K562 (cell line): ENCODE measurements around the gene PDHB. TPM values are rescaled to one million over a fixed set of nuclear protein-coding genes. Genes with fewer than 3 reads are reported as not detected.
A peak's percentile ranks its signal among the peaks of the same experiment; 100 is the strongest.

Experiments
- ATF1 ChIP-seq, 2 experiments: fragments of 450-650 bp in 1 of 2; IDR thresholded peaks; 2 replicates each; pipeline ENCODE4 v1.6.1; 2016; ENCODE audit warnings: missing compliant biosample characterization in 1 of 2, missing genetic modification characterization in 1 of 2
- DLX4 ChIP-seq: fragments of 250-450 bp; sonication (Bioruptor Pico); IDR thresholded peaks from 2 replicates; pipeline ENCODE4 v1.6.1; 2021; ENCODE audit warnings: mild to moderate bottlenecking
- EGR1 ChIP-seq: fragments of 450-650 bp; conservative IDR thresholded peaks from 2 replicates; pipeline ENCODE4 v1.6.1; 2017; ENCODE audit warnings: mild to moderate bottlenecking
- MGA ChIP-seq: fragments of 450-650 bp; IDR thresholded peaks from 2 replicates; pipeline ENCODE4 v1.6.1; 2016; ENCODE audit warnings: mild to moderate bottlenecking, moderate library complexity
- MTA3 ChIP-seq: fragments of 450-650 bp; formaldehyde crosslinking; IDR thresholded peaks from 2 replicates; pipeline ENCODE4 v1.6.1; 2017; ENCODE audit warnings: mild to moderate bottlenecking, borderline replicate concordance
- PBX2 ChIP-seq, 2 experiments: IDR thresholded peaks in 1 of 2; conservative IDR thresholded peaks in 1 of 2; 2 replicates each; pipeline ENCODE4 v1.6.1; 2016; ENCODE audit warnings: low read depth in 2 of 2, mild to moderate bottlenecking in 1 of 2, missing compliant biosample characterization in 1 of 2, missing genetic modification characterization in 1 of 2, moderate library complexity in 1 of 2
- POLR2A ChIP-seq: fragments of 450-650 bp; conservative IDR thresholded peaks from 2 replicates; pipeline ENCODE4 v1.6.1; 2016
- POLR2B ChIP-seq: fragments of 450-650 bp; IDR thresholded peaks from 2 replicates; pipeline ENCODE4 v1.6.1; 2018; ENCODE audit warnings: low read depth; ENCODE audit not compliant: partially characterized antibody
- RNF2 ChIP-seq: sonication (generic); IDR thresholded peaks from 2 replicates; pipeline ENCODE4 v1.6.1; 2016
- ZFP91 ChIP-seq: sonication (generic); formaldehyde crosslinking; IDR thresholded peaks from 2 replicates; pipeline ENCODE4 v1.8.0; 2022; ENCODE audit warnings: mild to moderate bottlenecking, missing genetic modification reagents
- polyA plus RNA-seq, 8 experiments: library from polyadenylated mRNA; depleted of rRNA in 4 of 8; stranded (reverse) in 5 of 8; unstranded in 3 of 8; fragments of >200 nt; fragmentation: Nextera tagmentation in 2 of 8; fragmentation: Illumina TruSeq in 1 of 8; extraction: Ambion mirVana in 2 of 8; extraction: Trizol in 1 of 8; gene quantifications; 2 replicates each; pipeline versions ENCODE4 v1.2.1 to v1.2.3, GENCODE V29; 2011 to 2014; ENCODE audit warnings: inconsistent platforms in 1 of 8, missing spikeins in 1 of 8
- total RNA-seq, 7 experiments: library from RNA; depleted of rRNA in 6 of 7; stranded (reverse); fragments of >200 nt in 6 of 7; fragmentation: Illumina TruSeq in 2 of 7; extraction: Trizol in 2 of 7; gene quantifications; 2 replicates each; pipeline versions ENCODE4 v1.2.1 to v1.2.3, GENCODE V29; 2011 to 2021; ENCODE audit warnings: low replicate concordance in 1 of 7

The PDHB gene
- total and polyA plus RNA-seq, 9 of the 15 experiments (the other 6 are each of a cell fraction or from before 2014, with no cell fraction given) = 51.2 to 178 (median 85.2) TPM

GRCh38 chr3:58433400-58434167 is at the start of gene PDHB (continued):
- peak; percentile 87 for TF ChIP-seq MGA
- TF ChIP-seq EGR1 = peak; percentile 64
- peak; percentile 29; the same call in 1 of the 2 replicates for TF ChIP-seq RNF2
- no peak for TF ChIP-seq DLX4
- TF ChIP-seq ZFP91 (CRISPR knock-in tag) = no peak
- no peak for TF ChIP-seq PBX2 (CRISPR knock-in tag; IDR thresholded peaks at IDR 0.05; ENCODE audit: low read depth)
- TF ChIP-seq PBX2 (tag; conservative IDR thresholded peaks at IDR 0.05; ENCODE audit: low read depth) = no peak
- no peak for TF ChIP-seq ATF1 (CRISPR knock-in tag; IDR thresholded peaks at IDR 0.05)
- peak; percentile 60; the same call in 1 of the 2 replicates for TF ChIP-seq ATF1 (tag; IDR thresholded peaks at IDR 0.05)
- peak; percentile 93 for TF ChIP-seq POLR2A
- TF ChIP-seq POLR2B = peak; percentile 87
- peak; percentile 75; the same call in 1 of the 2 replicates for TF ChIP-seq MTA3
